ENCODE measurements around the gene PLEKHG5.

DNA sequence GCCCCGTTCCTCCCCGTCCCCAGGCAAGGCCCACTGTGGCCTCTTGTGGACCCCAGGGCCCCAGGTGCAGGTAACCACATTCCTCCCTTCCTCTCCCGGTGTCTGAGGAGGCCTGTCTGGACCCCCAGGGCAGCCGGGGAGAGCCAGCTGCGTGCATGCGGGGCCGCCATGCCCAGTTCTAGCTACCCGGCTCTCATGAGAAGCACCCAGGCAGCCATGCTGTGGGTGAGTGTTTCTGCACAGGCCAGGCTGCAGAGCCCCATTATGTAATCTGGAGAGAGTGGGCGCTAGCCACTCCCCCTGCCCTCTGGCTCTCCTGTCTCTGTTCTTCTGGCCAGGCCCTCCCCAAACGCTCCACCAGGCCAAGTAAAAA is 18.4 kb upstream of the PLEKHG5 start:
- TF ChIP-seq POLR2A (IDR thresholded peaks at IDR 0.05), result no peak
- TF ChIP-seq, protein P1, sequence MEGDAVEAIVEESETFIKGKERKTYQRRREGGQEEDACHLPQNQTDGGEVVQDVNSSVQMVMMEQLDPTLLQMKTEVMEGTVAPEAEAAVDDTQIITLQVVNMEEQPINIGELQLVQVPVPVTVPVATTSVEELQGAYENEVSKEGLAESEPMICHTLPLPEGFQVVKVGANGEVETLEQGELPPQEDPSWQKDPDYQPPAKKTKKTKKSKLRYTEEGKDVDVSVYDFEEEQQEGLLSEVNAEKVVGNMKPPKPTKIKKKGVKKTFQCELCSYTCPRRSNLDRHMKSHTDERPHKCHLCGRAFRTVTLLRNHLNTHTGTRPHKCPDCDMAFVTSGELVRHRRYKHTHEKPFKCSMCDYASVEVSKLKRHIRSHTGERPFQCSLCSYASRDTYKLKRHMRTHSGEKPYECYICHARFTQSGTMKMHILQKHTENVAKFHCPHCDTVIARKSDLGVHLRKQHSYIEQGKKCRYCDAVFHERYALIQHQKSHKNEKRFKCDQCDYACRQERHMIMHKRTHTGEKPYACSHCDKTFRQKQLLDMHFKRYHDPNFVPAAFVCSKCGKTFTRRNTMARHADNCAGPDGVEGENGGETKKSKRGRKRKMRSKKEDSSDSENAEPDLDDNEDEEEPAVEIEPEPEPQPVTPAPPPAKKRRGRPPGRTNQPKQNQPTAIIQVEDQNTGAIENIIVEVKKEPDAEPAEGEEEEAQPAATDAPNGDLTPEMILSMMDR (IDR thresholded peaks at IDR 0.05), result no peak

Measured in lower leg skin (tissue), 3 donors.